GM19372 (cell line): ENCODE measurements around the gene CTXND1.
"Not testable (repeated sequence)": the region's sequence is repeated elsewhere in the genome, so short reads cannot be mapped to it uniquely, and the experiment has no call there.

Source experiments
- ATAC-seq: cut with Tn5 transposase; IDR thresholded peaks from one replicate; pipeline ENCODE4 v1.9.1; 2021; ENCODE audit warnings: mild to moderate bottlenecking, low read depth, moderate library complexity; ENCODE audit not compliant: unreplicated experiment

Gene CTXND1

GRCh38 chr15:80162059-80162554, 89.9 kb downstream of the CTXND1 start:
- no peak for ATAC-seq

GRCh38 chr15:80161468-80162016, 90.5 kb downstream of the CTXND1 start:
- ATAC-seq, result no peak

GRCh38 chr15:80160570-80161156, 91.3 kb downstream of the CTXND1 start:
- ATAC-seq, result no peak

GRCh38 chr15:80159811-80160569, 92.0 kb downstream of the CTXND1 start:
- peak; percentile 62 for ATAC-seq

- no peak for ATAC-seq
These were observed 92.7 kb downstream of the CTXND1 start for GRCh38 chr15:80159301-80159700.

GRCh38 chr15:80157215-80157614, 94.8 kb downstream of the CTXND1 start:
- no peak for ATAC-seq

- no peak for ATAC-seq
These were observed 95.8 kb downstream of the CTXND1 start for GRCh38 chr15:80156176-80156720.

GRCh38 chr15:80155378-80156175, 96.4 kb downstream of the CTXND1 start:
- ATAC-seq, result not testable (repeated sequence)

GRCh38 chr15:80155001-80155377, 97.0 kb downstream of the CTXND1 start:
- no peak for ATAC-seq

- no peak for ATAC-seq
These were observed 97.7 kb downstream of the CTXND1 start for GRCh38 chr15:80154336-80154735.

- no peak for ATAC-seq
These were observed 98.1 kb downstream of the CTXND1 start for GRCh38 chr15:80153900-80154299.

GRCh38 chr15:80152896-80153876, 98.8 kb downstream of the CTXND1 start, which contains the start of gene FAH:
Gene FAH, plus strand, starts transcription at chr15:80152999. Its CDS starts 56 bp downstream, at chr15:80153055.
- ATAC-seq, result peak; percentile 68

GRCh38 chr15:80152180-80152895, 99.7 kb downstream of the CTXND1 start:
- ATAC-seq, result peak; percentile 64

GRCh38 chr15:80151576-80151975, 100.4 kb downstream of the CTXND1 start:
- no peak for ATAC-seq

GRCh38 chr15:80151148-80151547, 100.9 kb downstream of the CTXND1 start:
- ATAC-seq, result no peak
